Coronary artery (tissue), 2 donors: ENCODE results near the gene AP3S1.

ENCODE experiments used
- DNase-seq: peaks from one replicate; pipeline ENCODE4 v3.0.0-alpha.2; 2017; ENCODE audit warnings: low spot score
- H3K27ac ChIP-seq, 2 donors: fragments of 200-600 bp; sonication (generic); one replicate each; pipeline ENCODE4 v1.5.1; 2016 to 2019
- H3K4me3 ChIP-seq: fragments of 200-600 bp; sonication (generic); 2 replicates; pipeline ENCODE4 v1.5.1; 2016; ENCODE audit warnings: mild to moderate bottlenecking, moderate library complexity
- TF ChIP-seq, protein P1 (sequence below): fragments of 200-600 bp; sonication (generic); IDR thresholded peaks from one replicate; pipeline ENCODE4 v1.5.1; 2019; ENCODE audit warnings: antibody characterized with exemption

The AP3S1 gene

DNA sequence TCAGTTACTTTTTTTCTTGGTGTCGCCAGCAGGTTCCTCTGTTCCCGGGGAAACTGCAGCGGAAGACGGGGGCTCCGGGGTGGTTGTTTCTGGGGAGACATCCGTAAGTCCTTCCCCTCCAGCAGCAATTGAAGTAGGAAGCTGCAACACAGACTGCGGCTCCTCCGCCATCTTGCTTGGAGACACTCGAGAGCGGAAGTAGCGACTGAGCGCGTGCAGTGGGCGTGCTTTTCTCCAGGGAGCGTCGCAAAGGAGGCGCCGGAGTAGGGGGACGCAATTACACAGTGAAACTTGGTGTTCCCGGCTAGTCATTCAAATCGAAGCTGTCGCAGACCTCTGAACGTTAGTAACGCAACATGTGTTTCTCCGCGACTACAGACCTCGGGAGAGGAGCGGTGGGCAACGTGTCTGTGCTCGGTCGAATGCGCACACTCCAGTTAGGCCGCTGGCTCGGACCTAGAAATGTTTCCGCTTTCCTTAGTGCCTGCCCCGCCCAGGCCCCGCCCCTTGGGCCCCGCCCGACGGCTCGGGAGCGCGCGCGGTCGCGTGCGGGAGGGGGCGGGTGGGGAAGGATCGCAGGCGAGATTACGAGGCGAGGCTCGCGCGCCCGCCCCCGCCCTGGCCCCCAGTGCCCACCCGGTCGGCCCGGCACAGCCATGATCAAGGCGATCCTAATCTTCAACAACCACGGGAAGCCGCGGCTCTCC, at the start of gene AP3S1, which contains the start of gene ATG12:
TSS of gene AP3S1 (plus strand) at position 554 of the 707 bp plus-strand sequence. CDS start at position 657, 103 bp downstream.
TSS of gene ATG12 (minus strand) at position 184 of the 707 bp plus-strand sequence. CDS start at position 171, 13 bp downstream.
- H3K4me3 ChIP-seq: peak within 1 kb of the TSS; percentile 87
- peak within 1 kb of the TSS; percentile 89 to 93 for H3K27ac ChIP-seq
- DNase-seq: peak; percentile 93
- TF ChIP-seq, protein P1, sequence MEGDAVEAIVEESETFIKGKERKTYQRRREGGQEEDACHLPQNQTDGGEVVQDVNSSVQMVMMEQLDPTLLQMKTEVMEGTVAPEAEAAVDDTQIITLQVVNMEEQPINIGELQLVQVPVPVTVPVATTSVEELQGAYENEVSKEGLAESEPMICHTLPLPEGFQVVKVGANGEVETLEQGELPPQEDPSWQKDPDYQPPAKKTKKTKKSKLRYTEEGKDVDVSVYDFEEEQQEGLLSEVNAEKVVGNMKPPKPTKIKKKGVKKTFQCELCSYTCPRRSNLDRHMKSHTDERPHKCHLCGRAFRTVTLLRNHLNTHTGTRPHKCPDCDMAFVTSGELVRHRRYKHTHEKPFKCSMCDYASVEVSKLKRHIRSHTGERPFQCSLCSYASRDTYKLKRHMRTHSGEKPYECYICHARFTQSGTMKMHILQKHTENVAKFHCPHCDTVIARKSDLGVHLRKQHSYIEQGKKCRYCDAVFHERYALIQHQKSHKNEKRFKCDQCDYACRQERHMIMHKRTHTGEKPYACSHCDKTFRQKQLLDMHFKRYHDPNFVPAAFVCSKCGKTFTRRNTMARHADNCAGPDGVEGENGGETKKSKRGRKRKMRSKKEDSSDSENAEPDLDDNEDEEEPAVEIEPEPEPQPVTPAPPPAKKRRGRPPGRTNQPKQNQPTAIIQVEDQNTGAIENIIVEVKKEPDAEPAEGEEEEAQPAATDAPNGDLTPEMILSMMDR: no peak

DNA sequence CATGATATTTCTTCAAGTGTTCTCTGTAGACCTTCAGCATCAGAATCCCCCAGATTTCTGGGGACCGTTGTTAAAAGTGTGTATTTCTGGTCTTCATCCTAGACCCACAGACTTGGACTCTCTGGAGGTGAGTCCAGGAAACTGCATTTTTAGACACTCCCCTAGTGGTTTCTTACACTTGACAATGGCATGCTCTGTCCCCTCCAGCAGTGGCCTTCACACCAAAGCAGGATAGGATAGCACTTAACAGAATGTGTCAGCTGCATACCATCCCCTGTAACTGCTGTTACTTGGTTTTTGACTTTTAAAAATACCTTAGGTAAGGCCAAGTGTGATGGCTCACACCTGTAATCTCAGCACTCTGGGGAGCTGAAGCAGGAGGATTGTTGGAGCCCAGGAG, 46.0 kb upstream of the AP3S1 start:
- TF ChIP-seq, protein P1: no peak
- no peak for DNase-seq
- H3K27ac ChIP-seq: no peak overlapping the region
- no peak overlapping the region for H3K4me3 ChIP-seq

DNA sequence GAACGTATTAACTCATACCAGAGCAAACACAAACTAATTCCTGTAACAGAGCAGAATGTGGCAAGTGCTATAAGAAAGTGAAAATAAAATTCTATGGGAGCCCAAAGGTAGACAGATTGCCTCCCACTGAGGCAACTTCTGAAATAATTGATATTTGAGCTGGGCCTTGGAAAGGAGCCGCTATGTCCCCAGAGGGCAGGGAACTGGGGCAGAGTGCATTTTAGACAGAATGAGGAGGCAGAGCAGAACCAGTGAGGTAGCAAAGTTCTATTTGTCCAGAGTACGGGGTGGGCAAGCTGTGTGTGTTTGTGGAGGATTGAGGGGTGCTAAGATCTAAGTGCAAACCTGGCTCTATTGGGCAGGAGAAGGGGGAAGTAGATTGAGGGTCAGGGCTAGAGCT, 45.1 kb upstream of the AP3S1 start:
- DNase-seq: no peak

DNA sequence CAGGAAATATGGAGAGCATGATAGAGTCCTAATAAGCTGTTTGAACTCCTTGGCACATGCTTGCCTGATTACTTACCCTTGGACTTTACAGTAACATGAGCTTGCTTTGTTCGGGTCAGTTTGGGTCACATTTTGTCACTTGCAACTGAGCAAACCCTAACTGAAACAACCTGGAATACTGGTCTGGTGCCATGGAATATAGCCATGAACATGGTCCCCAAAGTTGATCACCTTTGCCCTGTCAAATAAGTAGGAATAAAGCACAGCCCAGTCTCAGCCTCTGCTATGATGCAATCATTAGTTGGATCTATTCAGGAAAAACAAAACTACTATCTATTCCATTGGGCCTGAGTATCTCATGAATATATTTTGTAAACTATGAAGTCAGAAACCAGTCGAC, 43.5 kb upstream of the AP3S1 start:
- Histone ChIP-seq H3K4me3 (no peak overlapping the region), H3K27ac (no peak overlapping the region)
- TF ChIP-seq, protein P1: no peak
- no peak for DNase-seq

More for the DNA sequence above, 45.1 kb upstream of the AP3S1 start:
- Histone ChIP-seq H3K4me3 (no peak overlapping the region), H3K27ac (no peak overlapping the region)
- TF ChIP-seq, protein P1: no peak

DNA sequence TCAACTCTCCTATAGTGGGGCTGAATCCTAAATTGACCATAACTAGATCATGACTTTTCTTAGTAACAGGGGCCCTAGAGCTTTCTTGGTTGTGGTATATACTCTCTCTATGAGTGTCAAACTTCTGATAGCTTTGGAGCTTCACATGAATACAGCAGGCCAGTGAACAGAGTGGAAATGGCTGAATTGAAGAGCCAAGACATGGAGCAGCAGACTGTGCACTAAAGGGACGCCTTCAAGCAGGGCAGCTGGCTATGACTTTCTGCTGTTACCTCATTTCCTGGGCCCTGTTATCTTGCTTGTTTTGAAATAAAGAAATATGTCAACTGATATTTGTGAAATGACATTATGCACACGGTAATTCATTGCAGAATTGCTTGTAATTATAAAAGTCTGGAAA, 41.6 kb upstream of the AP3S1 start:
- no peak overlapping the region for H3K27ac ChIP-seq

DNA sequence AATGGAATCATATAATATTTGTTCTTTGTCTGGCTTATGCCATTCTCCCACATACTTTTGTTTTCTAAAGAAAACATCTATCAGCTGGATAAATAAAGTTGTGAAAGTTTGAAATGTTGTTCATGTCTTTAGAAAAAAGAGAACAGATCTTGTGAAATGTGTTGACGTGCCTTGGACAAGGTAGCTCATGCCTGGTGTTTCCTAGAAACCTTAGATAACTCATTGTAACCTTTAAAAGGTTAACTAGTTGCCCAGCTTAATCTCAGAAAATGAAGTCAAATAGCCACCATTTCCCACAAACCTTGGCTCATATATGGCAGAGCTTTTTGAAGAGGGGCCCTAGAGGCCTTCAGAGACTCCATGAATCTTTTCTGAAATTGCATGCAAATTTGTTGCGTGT, 40.6 kb upstream of the AP3S1 start:
- no peak overlapping the region for H3K27ac ChIP-seq
- DNase-seq: no peak
- no peak overlapping the region for H3K4me3 ChIP-seq
- TF ChIP-seq, protein P1: no peak

More for the DNA sequence above, 41.6 kb upstream of the AP3S1 start:
- TF ChIP-seq, protein P1: no peak
- DNase-seq: no peak
- no peak overlapping the region for H3K4me3 ChIP-seq

DNA sequence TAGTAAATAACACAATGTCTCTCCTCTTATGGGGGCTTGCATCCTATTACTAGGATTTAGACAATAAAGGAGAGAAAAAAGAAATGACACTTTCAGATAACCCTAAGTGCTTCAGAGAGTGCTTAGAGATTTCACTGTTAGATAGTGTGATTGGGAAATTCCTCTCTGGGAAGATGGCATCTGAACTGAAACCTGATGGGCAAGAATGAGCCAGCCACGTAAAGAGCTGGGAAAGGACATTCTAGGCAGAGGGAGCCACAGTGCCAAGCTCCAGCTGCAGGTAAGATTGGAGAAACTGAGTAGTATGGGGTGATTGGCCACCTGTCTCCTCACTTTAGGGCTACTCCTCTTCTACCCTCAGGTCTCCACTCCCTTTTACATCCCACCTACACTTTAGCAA, 39.8 kb upstream of the AP3S1 start:
- Histone ChIP-seq H3K4me3 (no peak overlapping the region), H3K27ac (no peak overlapping the region)
- TF ChIP-seq, protein P1: no peak
- DNase-seq: no peak
